ENCODE measurements around the gene DIABLO.

DIABLO gene

GRCh38 chr12:122194804-122195203 is 31.0 kb downstream of the DIABLO start:
- Histone ChIP-seq H3K4me1 (ENCODE audit: control insufficient read depth, low read length) (peaks cover 12% of the 10 kb centered on the region), H3K4me3 (ENCODE audit: low read length) (no peak overlapping the region), H3K9me2 (replicated peaks; ENCODE audit: control insufficient read depth, low read length) (no peaks in the 10 kb centered on the region), H3K4me2 (ENCODE audit: low read length) (no peak overlapping the region), H3K27me3 (ENCODE audit: control insufficient read depth, low read length) (peaks cover 3% of the 10 kb centered on the region), H3K36me3 (ENCODE audit: control insufficient read depth, low read length) (no peaks in the 10 kb centered on the region), H3K9me3 (ENCODE audit: control insufficient read depth, insufficient read depth, low read length) (no peaks in the 10 kb centered on the region), H3K79me2 (ENCODE audit: control insufficient read depth, low read length) (no peaks in the 10 kb centered on the region), H4K20me1 (ENCODE audit: control insufficient read depth, insufficient read depth, low read depth, low read length) (no peaks in the 10 kb centered on the region), H3F3A (ENCODE audit: control insufficient read depth, insufficient read depth) (no peaks in the 10 kb centered on the region; the same call in 1 of the 2 replicates), H3K27ac (ENCODE audit: low read depth, low read length) (no peak overlapping the region)
- TF ChIP-seq EZH2phosphoT487 (IDR thresholded peaks at IDR 0.05; ENCODE audit: borderline replicate concordance, low read length): no peak
- TF ChIP-seq CTCF (IDR thresholded peaks at IDR 0.05; ENCODE audit: low read depth, low read length, poor library complexity, severe bottlenecking): no peak

- Histone ChIP-seq H3K4me2 (ENCODE audit: low read length) (no peak overlapping the region), H3K27me3 (ENCODE audit: control insufficient read depth, low read length) (no peaks in the 10 kb centered on the region), H3K27ac (ENCODE audit: low read depth, low read length) (no peak overlapping the region), H3K9me2 (replicated peaks; ENCODE audit: control insufficient read depth, low read length) (no peaks in the 10 kb centered on the region), H3K4me3 (ENCODE audit: low read length) (no peak overlapping the region), H3F3A (ENCODE audit: control insufficient read depth, insufficient read depth) (no peaks in the 10 kb centered on the region; the same call in 1 of the 2 replicates), H3K79me2 (ENCODE audit: control insufficient read depth, low read length) (no peaks in the 10 kb centered on the region), H3K4me1 (ENCODE audit: control insufficient read depth, low read length) (peaks cover 9% of the 10 kb centered on the region), H4K20me1 (ENCODE audit: control insufficient read depth, insufficient read depth, low read depth, low read length) (no peaks in the 10 kb centered on the region), H3K9me3 (ENCODE audit: control insufficient read depth, insufficient read depth, low read length) (no peaks in the 10 kb centered on the region), H3K36me3 (ENCODE audit: control insufficient read depth, low read length) (no peaks in the 10 kb centered on the region)
- TF ChIP-seq CTCF (IDR thresholded peaks at IDR 0.05; ENCODE audit: low read depth, low read length, poor library complexity, severe bottlenecking): no peak
- no peak for TF ChIP-seq EZH2phosphoT487 (IDR thresholded peaks at IDR 0.05; ENCODE audit: borderline replicate concordance, low read length)
Measured at GRCh38 chr12:122192441-122192840, 33.4 kb downstream of the DIABLO start.

GRCh38 chr12:122190842-122191668 is 34.8 kb downstream of the DIABLO start:
- no peaks in the 10 kb centered on the region for H3K9me2 ChIP-seq (replicated peaks; ENCODE audit: control insufficient read depth, low read length)
- no peak for TF ChIP-seq EZH2phosphoT487 (IDR thresholded peaks at IDR 0.05; ENCODE audit: borderline replicate concordance, low read length)
- TF ChIP-seq CTCF (IDR thresholded peaks at IDR 0.05; ENCODE audit: low read depth, low read length, poor library complexity, severe bottlenecking): peak; percentile 87
- no peaks in the 10 kb centered on the region; the same call in 1 of the 2 replicates for H3F3A ChIP-seq (ENCODE audit: control insufficient read depth, insufficient read depth)
- H4K20me1 ChIP-seq (ENCODE audit: control insufficient read depth, insufficient read depth, low read depth, low read length): no peaks in the 10 kb centered on the region
- no peak overlapping the region for H3K27ac ChIP-seq (ENCODE audit: low read depth, low read length)
- H3K4me3 ChIP-seq (ENCODE audit: low read length): no peak overlapping the region
- H3K9me3 ChIP-seq (ENCODE audit: control insufficient read depth, insufficient read depth, low read length): no peaks in the 10 kb centered on the region
- H3K36me3 ChIP-seq (ENCODE audit: control insufficient read depth, low read length): no peaks in the 10 kb centered on the region
- no peaks in the 10 kb centered on the region for H3K4me1 ChIP-seq (ENCODE audit: control insufficient read depth, low read length)
- no peaks in the 10 kb centered on the region for H3K79me2 ChIP-seq (ENCODE audit: control insufficient read depth, low read length)
- no peak overlapping the region for H3K4me2 ChIP-seq (ENCODE audit: low read length)
- no peaks in the 10 kb centered on the region for H3K27me3 ChIP-seq (ENCODE audit: control insufficient read depth, low read length)

Measured in DOHH2 (cell line).